Measurements from ENCODE around the gene TMEM131.
"Not testable (repeated sequence)": the region's sequence is repeated elsewhere in the genome, so short reads cannot be mapped to it uniquely, and the experiment has no call there.

TMEM131 gene

DNA sequence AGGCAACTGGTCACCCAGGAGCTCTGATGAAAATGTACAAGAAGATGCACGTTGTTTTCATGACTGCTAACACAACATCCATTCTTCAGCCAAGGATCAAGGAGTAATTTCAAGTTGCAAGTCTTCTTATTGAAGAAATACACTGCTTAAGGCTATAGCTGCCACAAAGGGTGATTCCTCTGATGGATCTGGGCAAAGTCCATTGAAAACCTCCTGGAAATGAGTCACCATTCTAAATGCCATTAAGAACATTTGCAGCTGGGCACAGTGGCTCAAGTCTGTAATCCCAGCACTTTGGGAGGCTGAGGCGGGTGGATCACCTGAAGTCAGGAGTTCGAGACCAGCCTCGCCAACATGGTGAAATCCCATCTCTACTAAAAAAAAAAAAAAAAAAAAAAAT is 142.7 kb downstream of the TMEM131 start:
- not testable (repeated sequence) for FAIRE-seq

DNA sequence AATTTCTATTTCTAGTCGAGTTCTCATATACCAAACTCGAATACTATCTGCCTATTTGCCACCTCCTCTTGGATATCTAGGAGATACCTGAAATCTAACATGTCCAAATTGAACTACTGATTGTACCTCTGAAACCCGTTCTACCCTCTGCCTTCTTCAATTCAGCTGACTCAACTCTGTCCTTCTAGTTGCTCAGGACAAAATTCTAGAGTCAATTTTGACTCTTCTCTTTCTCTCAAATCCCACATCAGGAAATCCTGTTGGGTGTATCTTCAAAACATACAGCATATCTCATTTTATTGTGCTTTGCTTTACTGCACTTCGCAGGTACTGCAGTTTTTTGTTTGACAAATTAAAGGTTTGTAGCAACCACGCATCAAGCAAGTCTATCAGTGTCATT is 144.6 kb downstream of the TMEM131 start:
- no peak for FAIRE-seq

GRCh38 chr2:97849881-97850528 is 145.7 kb downstream of the TMEM131 start:
- FAIRE-seq = no peak

DNA sequence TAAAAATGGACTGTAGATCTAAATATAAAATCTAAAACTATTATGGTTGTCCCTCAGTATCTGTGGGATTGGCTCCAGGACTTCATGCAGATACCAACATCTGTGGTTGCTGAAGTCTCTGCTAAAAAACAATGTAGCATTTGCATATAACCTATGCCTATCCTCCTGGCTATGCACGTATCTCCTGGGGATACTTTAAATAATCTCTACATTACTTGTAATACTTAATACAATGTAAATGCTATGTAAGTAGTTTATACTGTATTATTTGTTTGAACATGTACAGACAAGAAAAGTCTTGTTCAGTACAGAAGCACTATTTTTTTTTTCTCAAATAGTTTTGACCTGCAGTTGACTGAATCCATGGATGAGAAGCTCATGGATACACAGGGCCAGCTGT is 147.4 kb downstream of the TMEM131 start:
- FAIRE-seq = no peak

GRCh38 chr2:97846716-97847115 is 149.0 kb downstream of the TMEM131 start:
- FAIRE-seq = not testable (repeated sequence)

- FAIRE-seq = no peak
Observed at GRCh38 chr2:97845818-97846217, 149.9 kb downstream of the TMEM131 start.

GRCh38 chr2:97845133-97845532 is 150.6 kb downstream of the TMEM131 start:
- no peak for FAIRE-seq

DNA sequence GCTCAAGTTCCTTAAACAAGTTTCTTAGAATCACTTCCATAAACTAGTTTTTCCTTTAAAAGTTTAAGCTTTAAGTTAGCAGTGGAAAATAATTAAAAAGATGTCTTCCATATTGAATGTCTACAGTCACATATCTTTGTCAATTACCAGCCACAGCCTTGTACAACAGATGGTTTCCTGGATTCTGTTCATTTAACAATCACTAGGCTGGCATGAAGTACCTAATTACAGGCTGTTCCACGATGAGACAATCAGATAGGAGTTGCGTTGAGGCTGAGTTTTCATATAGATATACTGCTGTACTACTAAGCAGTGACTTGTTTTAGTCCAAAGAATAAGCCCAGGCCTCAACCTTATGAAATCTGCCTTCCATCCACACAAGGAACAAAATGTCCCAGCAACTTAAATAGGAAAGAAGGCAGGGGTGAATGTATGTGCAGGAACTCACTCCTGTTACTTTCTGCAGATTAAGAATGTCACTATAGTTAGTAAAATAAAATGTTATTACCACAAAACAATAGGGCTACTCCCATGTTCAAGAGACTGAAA is 151.4 kb downstream of the TMEM131 start:
- no peak for FAIRE-seq

- no peak for FAIRE-seq
Observed at GRCh38 chr2:97840198-97840597, 155.6 kb downstream of the TMEM131 start.

DNA sequence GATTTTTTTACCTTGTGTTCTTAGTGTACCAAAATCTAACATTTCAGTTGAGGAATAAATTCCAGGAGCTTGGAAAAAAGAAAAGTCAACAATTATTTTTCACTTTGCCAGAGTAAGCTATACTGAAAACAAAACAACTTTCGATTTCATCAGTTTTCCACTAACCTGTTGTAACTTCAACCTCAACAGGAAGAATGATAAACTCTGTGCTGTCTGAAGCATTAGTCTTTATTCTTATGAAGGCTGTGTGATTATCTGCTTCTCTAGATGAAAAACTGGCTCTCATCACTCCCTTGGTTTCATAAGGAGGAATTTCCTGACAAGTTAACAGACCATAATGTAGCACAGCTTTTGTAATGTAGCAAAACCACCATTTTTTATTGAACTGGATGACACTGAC is 161.1 kb downstream of the TMEM131 start:
- no peak for FAIRE-seq

DNA sequence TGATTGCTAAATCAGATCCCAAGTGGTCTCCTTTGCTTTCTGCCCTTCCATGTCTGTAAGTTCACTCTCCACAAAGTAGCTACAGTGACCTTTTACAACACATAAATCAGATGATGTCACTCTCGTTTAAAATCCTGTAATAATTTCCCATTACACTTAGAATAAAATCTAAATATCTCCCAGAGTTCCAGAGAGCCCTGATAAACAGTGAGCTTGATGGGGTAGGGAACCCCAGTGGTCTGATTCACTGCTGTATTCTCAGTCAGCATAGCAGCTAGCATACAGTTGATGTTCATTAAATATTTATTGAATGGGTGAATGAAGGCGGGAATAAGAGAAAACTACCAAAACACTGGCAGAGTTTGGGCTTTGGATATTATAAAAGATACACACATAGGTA is 164.6 kb downstream of the TMEM131 start:
- FAIRE-seq = no peak

DNA sequence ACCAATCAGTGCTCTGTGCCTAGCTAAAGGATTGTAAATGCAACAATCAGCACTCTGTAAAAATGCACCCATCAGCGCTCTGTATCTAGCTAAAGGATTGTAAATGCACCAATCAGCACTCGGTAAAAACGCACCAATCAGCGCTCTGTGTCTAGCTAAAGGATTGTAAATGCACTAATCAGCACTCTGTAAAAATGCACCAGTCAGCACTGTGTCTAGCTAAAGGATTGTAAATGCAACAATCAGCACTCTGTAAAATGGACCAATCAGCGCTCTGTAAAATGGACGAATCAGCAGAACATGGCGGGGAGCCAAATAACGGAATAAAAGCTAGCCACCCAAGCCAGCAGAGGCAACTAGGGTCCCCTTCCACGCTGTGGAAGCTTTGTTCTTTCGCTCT is 166.5 kb downstream of the TMEM131 start:
- FAIRE-seq = not testable (repeated sequence)

GRCh38 chr2:97827013-97827412 is 168.7 kb downstream of the TMEM131 start:
- not testable (repeated sequence) for FAIRE-seq

GRCh38 chr2:97826266-97826847 is 169.4 kb downstream of the TMEM131 start:
- FAIRE-seq = not testable (repeated sequence)

DNA sequence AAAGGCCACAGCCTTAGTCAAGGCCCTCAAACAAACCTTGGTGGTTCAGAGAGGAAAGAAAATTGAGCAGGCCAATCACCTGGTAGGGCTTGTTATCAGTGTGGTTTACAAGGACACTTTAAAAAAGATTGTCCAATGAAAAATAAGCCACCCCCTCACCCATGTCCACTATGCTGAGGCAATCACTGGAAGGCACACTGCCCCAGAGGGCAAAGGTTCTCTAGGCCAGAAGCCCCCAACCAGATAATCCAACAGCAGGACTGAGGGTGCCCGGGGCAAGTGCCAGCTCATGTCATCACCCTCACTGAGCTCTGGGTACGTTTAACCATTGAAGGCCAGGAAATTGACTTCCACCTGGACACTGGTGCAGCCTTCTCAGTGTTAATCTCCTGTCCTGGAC is 171.7 kb downstream of the TMEM131 start:
- not testable (repeated sequence) for FAIRE-seq

DNA sequence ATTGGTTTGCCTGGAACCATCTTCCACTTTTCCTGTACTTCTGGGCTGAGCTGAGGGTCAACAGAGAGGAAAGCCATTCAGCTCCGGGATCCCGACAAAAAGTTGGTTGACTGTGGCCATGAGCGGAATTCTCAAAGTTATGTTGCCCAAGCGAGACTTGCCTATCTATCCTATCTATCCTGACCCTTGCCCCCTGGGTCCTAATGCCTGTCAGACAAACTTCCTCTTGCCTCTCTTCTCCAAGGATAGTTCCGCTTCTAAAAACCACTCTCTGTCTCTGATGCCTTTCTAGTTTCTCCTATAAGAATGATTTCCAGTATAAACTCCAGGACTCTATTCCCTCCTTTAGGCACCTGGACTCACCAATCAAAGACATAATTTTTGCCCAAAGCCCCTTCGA is 173.9 kb downstream of the TMEM131 start:
- FAIRE-seq = not testable (repeated sequence)

DNA sequence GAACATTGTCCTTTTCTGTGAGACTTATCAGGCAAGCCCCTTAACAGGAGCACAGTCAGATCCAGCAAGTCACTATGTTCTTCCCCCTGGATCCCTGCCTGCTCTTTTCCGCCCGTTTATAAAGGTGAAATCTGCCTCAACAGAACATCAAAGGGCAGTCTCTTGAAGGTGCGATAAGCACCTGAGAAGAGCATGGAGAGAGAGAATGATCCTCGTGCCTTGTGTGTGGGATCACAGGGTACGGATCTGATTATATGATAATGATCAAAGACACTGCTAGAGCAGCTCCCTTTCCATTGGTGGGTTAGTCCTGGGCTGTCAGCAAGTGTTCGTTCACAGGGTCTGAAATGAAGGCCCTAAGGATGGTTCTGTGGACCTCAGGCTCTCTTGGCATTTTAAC is 176.0 kb downstream of the TMEM131 start:
- no peak for FAIRE-seq

DNA sequence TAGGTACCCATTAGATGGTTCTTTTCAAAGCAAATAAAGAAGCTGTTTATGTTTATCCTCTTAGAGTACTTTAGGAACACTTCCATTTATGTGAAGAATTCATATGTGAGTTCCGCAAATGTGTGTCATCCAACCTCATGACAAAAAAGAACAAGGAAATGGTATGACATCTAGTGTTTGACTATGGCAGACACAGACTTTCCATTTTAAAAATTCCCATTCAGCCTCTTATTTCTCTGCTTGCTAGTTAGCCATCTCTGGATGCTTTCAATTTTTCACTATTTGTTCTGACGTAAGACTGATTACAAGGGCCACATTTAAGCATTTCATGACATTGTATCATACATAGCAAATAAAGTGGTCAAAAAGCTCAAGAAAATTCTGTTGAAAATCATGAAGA is 179.3 kb downstream of the TMEM131 start:
- no peak for FAIRE-seq

DNA sequence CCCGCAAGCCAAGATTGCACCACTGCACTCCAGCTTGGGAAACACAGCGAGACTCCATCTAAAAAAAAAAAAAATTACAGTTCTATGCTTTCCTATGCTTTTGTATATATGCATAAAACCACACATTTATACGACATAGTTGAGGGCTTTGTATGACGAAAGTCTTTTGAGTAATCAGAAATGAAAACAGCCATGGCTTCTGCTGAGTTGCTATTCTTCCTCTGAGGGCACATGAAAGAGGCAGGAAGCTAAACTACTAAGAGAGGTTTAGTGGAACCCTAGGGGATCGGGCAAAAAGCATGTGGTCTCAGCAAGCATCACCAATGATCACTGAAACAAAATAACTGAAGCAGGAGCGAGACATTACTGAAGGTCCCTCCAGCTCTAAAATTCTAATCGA is 182.8 kb downstream of the TMEM131 start:
- no peak for FAIRE-seq

- FAIRE-seq = no peak
Observed at GRCh38 chr2:97808816-97809215, 186.9 kb downstream of the TMEM131 start.

- no peak for FAIRE-seq
Observed at GRCh38 chr2:97806738-97807618, 188.8 kb downstream of the TMEM131 start.

- FAIRE-seq = no peak
Observed at GRCh38 chr2:97805776-97806175, 190.0 kb downstream of the TMEM131 start.

DNA sequence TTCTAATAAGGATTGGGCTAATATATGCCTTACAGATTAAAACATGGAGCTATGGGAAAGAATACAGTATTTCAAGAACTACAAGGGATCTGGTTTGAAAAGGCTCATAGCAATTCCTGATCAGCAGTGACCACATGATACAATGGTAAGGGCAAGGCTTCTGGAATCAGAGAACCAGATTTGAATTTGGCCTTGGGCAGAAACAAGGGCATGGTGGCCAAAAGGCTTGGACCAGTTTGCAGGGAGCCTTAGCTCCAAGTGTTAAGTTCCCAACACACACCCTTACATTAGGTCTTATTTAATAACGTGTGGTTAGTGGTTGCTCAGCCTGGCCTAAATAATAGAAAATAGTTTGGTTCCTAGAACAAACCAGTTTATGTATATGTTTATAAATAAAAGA is 194.7 kb downstream of the TMEM131 start:
- no peak for FAIRE-seq

DNA sequence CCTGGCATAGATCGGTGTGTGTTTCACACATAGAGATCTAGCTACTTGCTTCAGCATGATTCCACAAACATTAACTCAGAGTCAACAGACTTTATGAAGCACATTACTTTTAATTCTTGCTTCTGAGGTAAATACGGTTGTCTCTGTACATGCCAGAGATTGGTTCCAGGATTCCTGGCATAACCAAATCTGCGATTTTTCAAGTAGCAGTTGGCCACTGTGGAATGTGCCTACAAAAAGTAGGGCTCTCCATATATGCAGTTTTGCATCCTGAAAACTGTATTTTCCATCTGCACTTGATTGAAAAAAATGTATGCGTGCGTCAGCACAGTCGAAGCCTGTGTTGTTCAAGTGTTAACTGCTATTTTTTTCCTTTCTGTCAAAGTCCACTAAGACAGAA is 197.3 kb downstream of the TMEM131 start:
- no peak for FAIRE-seq
